ENCODE data around the gene MAMDC2. TPM values are rescaled to one million over a fixed set of nuclear protein-coding genes. Genes with fewer than 3 reads are reported as not detected.
"Not testable (repeated sequence)": the region's sequence is repeated elsewhere in the genome, so short reads cannot be mapped to it uniquely, and the experiment has no call there.

Gene MAMDC2
- total RNA-seq, 1 donor from 2014 or later: 3.4 TPM

- H3K9me3 ChIP-seq: no peaks in the 10 kb centered on the region
- no peak for DNase-seq (ENCODE audit: low spot score in 2 of 2)
- H3K27me3 ChIP-seq: no peaks in the 10 kb centered on the region
- H3K4me1 ChIP-seq: no peaks in the 10 kb centered on the region
- TF ChIP-seq CTCF (IDR thresholded peaks at IDR 0.05): no peak
- no peak overlapping the region for H3K4me3 ChIP-seq
- H3K27ac ChIP-seq: no peak overlapping the region
- no peaks in the 10 kb centered on the region for H3K36me3 ChIP-seq
- intact Hi-C loops (cut with DNase I): no loop called here
Observed at GRCh38 chr9:70197216-70198044, 153.8 kb downstream of the MAMDC2 start.

- H3K4me3 ChIP-seq, H3K27ac ChIP-seq: not testable (repeated sequence)
Observed at GRCh38 chr9:70204743-70205142, 161.1 kb downstream of the MAMDC2 start.

GRCh38 chr9:70205366-70206020, 161.8 kb downstream of the MAMDC2 start:
- Histone ChIP-seq H3K27me3 (no peaks in the 10 kb centered on the region), H3K27ac (no peak overlapping the region), H3K9me3 (peaks cover 0 to 18% of the 10 kb centered on the region in 2 donors), H3K4me3 (no peak overlapping the region), H3K4me1 (no peaks in the 10 kb centered on the region), H3K36me3 (no peaks in the 10 kb centered on the region)
- DNase-seq (ENCODE audit: low spot score in 2 of 2): no peak
- no peak for TF ChIP-seq CTCF (IDR thresholded peaks at IDR 0.05)
- intact Hi-C loops (cut with DNase I): no loop called here

More at GRCh38 chr9:70204743-70205142, 161.1 kb downstream of the MAMDC2 start:
- H3K4me1 ChIP-seq; DNase-seq (ENCODE audit: low spot score in 2 of 2); H3K36me3 ChIP-seq; H3K27me3 ChIP-seq; intact Hi-C loops (cut with DNase I): not testable (repeated sequence)
- H3K9me3 ChIP-seq: peaks cover 0 to 18% of the 10 kb centered on the region in 2 donors

GRCh38 chr9:70217029-70217428, 173.4 kb downstream of the MAMDC2 start:
- TF ChIP-seq CTCF (IDR thresholded peaks at IDR 0.05): no peak
- DNase-seq (ENCODE audit: low spot score in 2 of 2): no peak
- Histone ChIP-seq H3K4me3 (no peak overlapping the region), H3K27me3 (no peaks in the 10 kb centered on the region), H3K27ac (no peak overlapping the region), H3K9me3 (peaks cover 5 to 16% of the 10 kb centered on the region in 2 donors), H3K4me1 (no peaks in the 10 kb centered on the region), H3K36me3 (peaks cover 0 to 29% of the 10 kb centered on the region in 2 donors)
- intact Hi-C loops (cut with DNase I): no loop called here

GRCh38 chr9:70218767-70219166, 175.1 kb downstream of the MAMDC2 start:
- no peak overlapping the region for H3K27ac ChIP-seq

More at GRCh38 chr9:70218767-70219166, 175.1 kb downstream of the MAMDC2 start:
- Histone ChIP-seq H3K9me3 (peaks cover 0 to 4% of the 10 kb centered on the region in 2 donors), H3K4me3 (no peak overlapping the region), H3K27me3 (no peaks in the 10 kb centered on the region), H3K4me1 (no peaks in the 10 kb centered on the region), H3K36me3 (peaks cover 0 to 18% of the 10 kb centered on the region in 2 donors)
- DNase-seq (ENCODE audit: low spot score in 2 of 2): no peak
- intact Hi-C loops (cut with DNase I): no loop called here
- no peak for TF ChIP-seq CTCF (IDR thresholded peaks at IDR 0.05)

All from ascending aorta (tissue), 2 donors.